Cardiac atrium fibroblast (primary cell): ENCODE measurements around the gene CDC34. TPM values are rescaled to one million over a fixed set of nuclear protein-coding genes. Genes with fewer than 3 reads are reported as not detected.

Experiments used
- total RNA-seq: library from RNA; depleted of rRNA; stranded (reverse); fragments of >200 nt; gene quantifications from 2 replicates; pipeline ENCODE4 v1.2.3, GENCODE V29; 2015

Gene CDC34
- total RNA-seq = 65.9 and 77.4 TPM in 2 replicates

GRCh38 chr19:531753-532560 is at the start of gene CDC34:
Gene CDC34 (plus strand): TSS chr19:531760. CDS start chr19:531932, 172 bp downstream.

GRCh38 chr19:496112-496665 is 35.4 kb upstream of the CDC34 start, which contains the start of gene MADCAM1:
Gene MADCAM1 (plus strand): TSS chr19:496486. CDS start chr19:496500, 14 bp downstream.

GRCh38 chr19:507286-508203 is 24.0 kb upstream of the CDC34 start, which contains the start of gene TPGS1:
Gene TPGS1 (plus strand): TSS chr19:507497. CDS start chr19:507507, 10 bp downstream.

GRCh38 chr19:543910-544608 is 12.5 kb downstream of the CDC34 start, which contains the start of gene GZMM:
Gene GZMM (plus strand): TSS chr19:544053. CDS start chr19:544072, 19 bp downstream.

GRCh38 chr19:572140-572742 is 40.7 kb downstream of the CDC34 start, which contains the start of gene BSG:
Gene BSG (plus strand): TSS chr19:572596. CDS start chr19:572635, 39 bp downstream.

GRCh38 chr19:589693-590395 is 58.3 kb downstream of the CDC34 start, which contains the start of gene HCN2:
Gene HCN2 (plus strand): TSS chr19:589881. CDS start chr19:589946, 65 bp downstream.

Other genes with a start within 250 kb of the CDC34 start
- 1.4 TPM in 1 of 2 replicates, not detected in the other for gene PLPP2, start 240.4 kb upstream of the CDC34 start, total RNA-seq
- gene MIER2, start 187.0 kb upstream of the CDC34 start, total RNA-seq = 7.8 and 9.0 TPM in 2 replicates
- not detected in 2 replicates for gene C2CD4C, start 122.6 kb upstream of the CDC34 start, total RNA-seq
- gene SHC2, start 70.7 kb upstream of the CDC34 start, total RNA-seq = 0.32 and 0.54 TPM in 2 replicates
- gene MADCAM1, start 35.3 kb upstream of the CDC34 start, total RNA-seq = not detected in 2 replicates
- 28.5 and 35.2 TPM in 2 replicates for gene TPGS1, start 24.3 kb upstream of the CDC34 start, total RNA-seq
- not detected in 2 replicates for gene GZMM, start 12.3 kb downstream of the CDC34 start, total RNA-seq
- gene BSG, start 40.8 kb downstream of the CDC34 start, total RNA-seq = 919 and 936 TPM in 2 replicates
- gene HCN2, start 58.1 kb downstream of the CDC34 start, total RNA-seq = 4.2 and 5.6 TPM in 2 replicates
- gene POLRMT, start 101.8 kb downstream of the CDC34 start, total RNA-seq = 14.3 and 21.5 TPM in 2 replicates
- not detected in 2 replicates for gene FGF22, start 108.1 kb downstream of the CDC34 start, total RNA-seq
- 63.5 and 64.1 TPM in 2 replicates for gene RNF126, start 131.5 kb downstream of the CDC34 start, total RNA-seq
- 59.1 and 82.9 TPM in 2 replicates for gene FSTL3, start 144.6 kb downstream of the CDC34 start, total RNA-seq
- gene PRSS57, start 163.7 kb downstream of the CDC34 start, total RNA-seq = not detected in 2 replicates
- gene PALM, start 177.2 kb downstream of the CDC34 start, total RNA-seq = 50.1 and 56.9 TPM in 2 replicates
- gene MISP, start 219.4 kb downstream of the CDC34 start, total RNA-seq = not detected in 2 replicates